K562 (cell line): Measurements from ENCODE around the gene KAZN. TPM values are rescaled to one million over a fixed set of nuclear protein-coding genes. Genes with fewer than 3 reads are reported as not detected.

Experiments
- ARID1B ChIP-seq: fragments of 450-650 bp; IDR thresholded peaks from 2 replicates; pipeline ENCODE4 v1.6.1; 2016; ENCODE audit warnings: antibody characterized with exemption, mild to moderate bottlenecking, inconsistent platforms
- CBX3 ChIP-seq, 2 experiments: IDR thresholded peaks; 1 replicate in 1 of 2; 2 replicates in 1 of 2; pipeline ENCODE4 v1.6.1; 2012; ENCODE audit warnings: inconsistent platforms in 2 of 2, low read length in 2 of 2, borderline replicate concordance in 1 of 2, control low read depth in 1 of 2
- EWSR1 ChIP-seq: fragments of 450-650 bp; IDR thresholded peaks from 2 replicates; pipeline ENCODE4 v1.6.1; 2018; ENCODE audit warnings: borderline replicate concordance, mild to moderate bottlenecking, low read depth, moderate library complexity; ENCODE audit not compliant: partially characterized antibody
- FOSL1 ChIP-seq: fragments of 200-800 bp; sonication (Bioruptor generic); conservative IDR thresholded peaks from 2 replicates; pipeline ENCODE4 v1.6.1; 2016; ENCODE audit warnings: missing genetic modification characterization, missing compliant biosample characterization
- HEY1 ChIP-seq: fragments of 250-450 bp; sonication (Bioruptor Pico); IDR thresholded peaks from 2 replicates; pipeline ENCODE4 v1.5.0; 2020; ENCODE audit warnings: mild to moderate bottlenecking, moderate library complexity, borderline replicate concordance
- KDM4B ChIP-seq, 2 experiments: fragments of 450-650 bp in 1 of 2; sonication (generic) in 1 of 2; IDR thresholded peaks; 2 replicates each; pipeline ENCODE4 v1.6.1; 2016 to 2017; ENCODE audit warnings: borderline replicate concordance in 2 of 2, antibody characterized with exemption in 1 of 2, low read depth in 1 of 2, mild to moderate bottlenecking in 1 of 2
- MECOM ChIP-seq: fragments of 250-450 bp; sonication (Bioruptor Pico); IDR thresholded peaks from 2 replicates; pipeline ENCODE4 v1.8.0; 2022; ENCODE audit warnings: inconsistent platforms
- RCOR1 ChIP-seq, 2 experiments: IDR thresholded peaks; 2 replicates each; pipeline ENCODE4 v1.6.1; 2012; ENCODE audit warnings: low read depth in 2 of 2, low read length in 2 of 2, borderline replicate concordance in 1 of 2, improper control_type of control experiment in 1 of 2
- SIX5 ChIP-seq, 2 experiments: IDR thresholded peaks; 2 replicates each; pipeline ENCODE4 v1.6.1; 2011; ENCODE audit warnings: low read length in 2 of 2, borderline replicate concordance in 1 of 2, low read depth in 1 of 2, mild to moderate bottlenecking in 1 of 2, moderate library complexity in 1 of 2; ENCODE audit not compliant: insufficient read depth in 1 of 2
- TOE1 ChIP-seq, 2 experiments: fragments of 450-650 bp in 1 of 2; sonication (generic) in 1 of 2; formaldehyde crosslinking in 1 of 2; IDR thresholded peaks; 2 replicates each; pipeline versions ENCODE4 v1.7.1 to v1.8.0; 2016 to 2022; ENCODE audit warnings: borderline replicate concordance in 2 of 2, mild to moderate bottlenecking in 2 of 2, antibody characterized with exemption in 1 of 2, inconsistent platforms in 1 of 2, low read depth in 1 of 2, missing genetic modification reagents in 1 of 2, moderate library complexity in 1 of 2
- polyA plus RNA-seq, 8 experiments: library from polyadenylated mRNA; depleted of rRNA in 4 of 8; stranded (reverse) in 5 of 8; unstranded in 3 of 8; fragments of >200 nt; fragmentation: Nextera tagmentation in 2 of 8; fragmentation: Illumina TruSeq in 1 of 8; extraction: Ambion mirVana in 2 of 8; extraction: Trizol in 1 of 8; gene quantifications; 2 replicates each; pipeline versions ENCODE4 v1.2.1 to v1.2.3, GENCODE V29; 2011 to 2014; ENCODE audit warnings: inconsistent platforms in 1 of 8, missing spikeins in 1 of 8
- total RNA-seq, 7 experiments: library from RNA; depleted of rRNA in 6 of 7; stranded (reverse); fragments of >200 nt in 6 of 7; fragmentation: Illumina TruSeq in 2 of 7; extraction: Trizol in 2 of 7; gene quantifications; 2 replicates each; pipeline versions ENCODE4 v1.2.1 to v1.2.3, GENCODE V29; 2011 to 2021; ENCODE audit warnings: low replicate concordance in 1 of 7
- TF ChIP-seq, protein P1 (sequence below): fragments of 250-450 bp; sonication (Bioruptor Pico); IDR thresholded peaks from 2 replicates; pipeline ENCODE4 v1.8.0; 2021; ENCODE audit warnings: borderline replicate concordance, mild to moderate bottlenecking, moderate library complexity; ENCODE audit not compliant: poor library complexity, severe bottlenecking
- TF ChIP-seq, protein P2 (sequence below): fragments of 450-650 bp; IDR thresholded peaks from 2 replicates; pipeline ENCODE4 v1.6.1; 2016; ENCODE audit warnings: missing biosample characterization, missing genetic modification characterization

KAZN gene
- total and polyA plus RNA-seq, 9 of the 15 experiments (the other 6 are each of a cell fraction or from before 2014, with no cell fraction given): 2.1 to 21.6 (median 5.4) TPM

DNA sequence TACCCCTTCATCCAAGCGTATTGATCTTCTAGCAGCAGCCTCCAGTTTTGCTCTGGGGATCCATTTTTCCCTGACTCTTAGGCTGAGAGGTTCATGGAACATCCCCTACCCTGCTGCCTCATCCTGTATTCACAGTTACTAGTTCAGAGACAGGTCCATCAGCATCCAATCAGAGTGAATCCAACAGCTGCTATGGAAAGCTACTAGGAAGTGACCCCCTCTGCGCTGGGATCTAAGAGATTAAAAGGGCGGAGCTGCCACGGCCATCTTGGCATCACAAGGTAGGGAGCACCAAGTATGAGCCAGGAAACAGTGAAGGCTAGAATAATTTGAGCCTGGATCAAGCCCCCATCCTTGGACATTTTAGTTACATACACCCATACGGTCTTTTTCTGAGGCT is 32.5 kb downstream of the KAZN start (continued):
- TF ChIP-seq RCOR1 (IDR thresholded peaks at IDR 0.05; ENCODE audit: borderline replicate concordance in 1 of 2, low read depth in 2 of 2, low read length in 2 of 2) (no peak), MECOM (no peak), ARID1B (no peak), KDM4B (IDR thresholded peaks at IDR 0.05; ENCODE audit: borderline replicate concordance in 2 of 2, low read depth in 1 of 2) (no peak), HEY1 (no peak), TOE1 (IDR thresholded peaks at IDR 0.05; ENCODE audit: borderline replicate concordance) (no peak), TOE1 (CRISPR knock-in tag; IDR thresholded peaks at IDR 0.05; ENCODE audit: borderline replicate concordance, low read depth) (no peak), FOSL1 (tag) (no peak), CBX3 (IDR thresholded peaks at IDR 0.05; ENCODE audit: borderline replicate concordance in 1 of 2, low read length in 2 of 2) (no peak), EWSR1 (no peak), SIX5 (IDR thresholded peaks at IDR 0.05; ENCODE audit: borderline replicate concordance in 1 of 2, insufficient read depth in 1 of 2, low read depth in 1 of 2, low read length in 2 of 2) (no peak)
- TF ChIP-seq, protein P1, sequence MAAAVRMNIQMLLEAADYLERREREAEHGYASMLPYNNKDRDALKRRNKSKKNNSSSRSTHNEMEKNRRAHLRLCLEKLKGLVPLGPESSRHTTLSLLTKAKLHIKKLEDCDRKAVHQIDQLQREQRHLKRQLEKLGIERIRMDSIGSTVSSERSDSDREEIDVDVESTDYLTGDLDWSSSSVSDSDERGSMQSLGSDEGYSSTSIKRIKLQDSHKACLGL (CRISPR knock-in tag): no peak
- TF ChIP-seq, protein P2, sequence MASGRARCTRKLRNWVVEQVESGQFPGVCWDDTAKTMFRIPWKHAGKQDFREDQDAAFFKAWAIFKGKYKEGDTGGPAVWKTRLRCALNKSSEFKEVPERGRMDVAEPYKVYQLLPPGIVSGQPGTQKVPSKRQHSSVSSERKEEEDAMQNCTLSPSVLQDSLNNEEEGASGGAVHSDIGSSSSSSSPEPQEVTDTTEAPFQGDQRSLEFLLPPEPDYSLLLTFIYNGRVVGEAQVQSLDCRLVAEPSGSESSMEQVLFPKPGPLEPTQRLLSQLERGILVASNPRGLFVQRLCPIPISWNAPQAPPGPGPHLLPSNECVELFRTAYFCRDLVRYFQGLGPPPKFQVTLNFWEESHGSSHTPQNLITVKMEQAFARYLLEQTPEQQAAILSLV (tag): no peak
